HG02798 (cell line): ENCODE measurements around the gene SESN1.
"Not testable (repeated sequence)": the region's sequence is repeated elsewhere in the genome, so short reads cannot be mapped to it uniquely, and the experiment has no call there.

Experiments
- ATAC-seq: cut with Tn5 transposase; IDR thresholded peaks from one replicate; pipeline ENCODE4 v1.9.1; 2021; ENCODE audit warnings: mild to moderate bottlenecking; ENCODE audit not compliant: unreplicated experiment, poor library complexity

Gene SESN1

GRCh38 chr6:109095835-109096084 lies 1.1 kb upstream of the SESN1 start:
- no peak for ATAC-seq

- peak; percentile 78 for ATAC-seq
Observed at GRCh38 chr6:109095036-109095834, 589 bp upstream of the SESN1 start, which contains the start of gene CEP57L1. CEP57L1 (plus strand) TSS chr6:109095507; CDS start chr6:109145222, 49,715 bp downstream.

- no peak for ATAC-seq
Observed at GRCh38 chr6:109093732-109094415, 772 bp downstream of the SESN1 start.

- no peak for ATAC-seq
Observed at GRCh38 chr6:109092074-109092473, 2.6 kb downstream of the SESN1 start.

GRCh38 chr6:109091314-109092024 lies 3.2 kb downstream of the SESN1 start:
- ATAC-seq, result no peak

GRCh38 chr6:109088995-109089394 lies 5.7 kb downstream of the SESN1 start:
- ATAC-seq, result no peak

- ATAC-seq, result no peak
Observed at GRCh38 chr6:109087661-109088264, 6.9 kb downstream of the SESN1 start.

- ATAC-seq, result not testable (repeated sequence)
Observed at GRCh38 chr6:109084146-109084545, 10.5 kb downstream of the SESN1 start.

- ATAC-seq, result peak; percentile 62
Observed at GRCh38 chr6:109083657-109084056, 11.0 kb downstream of the SESN1 start.

GRCh38 chr6:109082188-109082577 lies 12.5 kb downstream of the SESN1 start:
- ATAC-seq, result no peak

GRCh38 chr6:109081516-109082187 lies 13.0 kb downstream of the SESN1 start:
- ATAC-seq, result no peak

GRCh38 chr6:109081026-109081425 lies 13.6 kb downstream of the SESN1 start:
- ATAC-seq, result no peak

GRCh38 chr6:109079981-109080380 lies 14.7 kb downstream of the SESN1 start:
- no peak for ATAC-seq

GRCh38 chr6:109076377-109076776 lies 18.3 kb downstream of the SESN1 start:
- ATAC-seq, result no peak

GRCh38 chr6:109075934-109076333 lies 18.7 kb downstream of the SESN1 start:
- ATAC-seq, result no peak

GRCh38 chr6:109074133-109074415 lies 20.6 kb downstream of the SESN1 start:
- no peak for ATAC-seq

- no peak for ATAC-seq
Observed at GRCh38 chr6:109073344-109074132, 21.1 kb downstream of the SESN1 start.

- ATAC-seq, result no peak
Observed at GRCh38 chr6:109071125-109071917, 23.3 kb downstream of the SESN1 start.

GRCh38 chr6:109069746-109070145 lies 24.9 kb downstream of the SESN1 start:
- no peak for ATAC-seq
